ENCODE measurements around the gene LRMDA.

LRMDA gene

GRCh38 chr10:75652146-75652740, 220.8 kb downstream of the LRMDA start:
- no peak overlapping the region for H3K4me3 ChIP-seq (ENCODE audit: low read depth, low read length)
- DNase-seq (ENCODE audit: low read depth, low spot score), result no peak
- TF ChIP-seq CTCF (IDR thresholded peaks at IDR 0.05; ENCODE audit: low read depth, low read length), result no peak
- in situ Hi-C loops (cut with HindIII; ENCODE audit: low sequenced_read_pairs), result no loop called here

- no peak overlapping the region for H3K4me3 ChIP-seq (ENCODE audit: low read depth, low read length)
- in situ Hi-C loops (cut with HindIII; ENCODE audit: low sequenced_read_pairs), result no loop called here
- no peak for TF ChIP-seq CTCF (IDR thresholded peaks at IDR 0.05; ENCODE audit: low read depth, low read length)
- DNase-seq (ENCODE audit: low read depth, low spot score), result no peak
Observed at GRCh38 chr10:75653761-75654160, 222.3 kb downstream of the LRMDA start.

- in situ Hi-C loops (cut with HindIII; ENCODE audit: low sequenced_read_pairs), result no loop called here
- no peak for TF ChIP-seq CTCF (IDR thresholded peaks at IDR 0.05; ENCODE audit: low read depth, low read length)
- peak; percentile 53 for DNase-seq (ENCODE audit: low read depth, low spot score)
- no peak overlapping the region for H3K4me3 ChIP-seq (ENCODE audit: low read depth, low read length)
Observed at GRCh38 chr10:75654171-75654771, 222.8 kb downstream of the LRMDA start.

- no peak overlapping the region for H3K4me3 ChIP-seq (ENCODE audit: low read depth, low read length)
- TF ChIP-seq CTCF (IDR thresholded peaks at IDR 0.05; ENCODE audit: low read depth, low read length), result no peak
- no peak for DNase-seq (ENCODE audit: low read depth, low spot score)
- in situ Hi-C loops (cut with HindIII; ENCODE audit: low sequenced_read_pairs), result no loop called here
Observed at GRCh38 chr10:75654772-75655171, 223.3 kb downstream of the LRMDA start.

GRCh38 chr10:75655791-75656451, 224.5 kb downstream of the LRMDA start:
- H3K4me3 ChIP-seq (ENCODE audit: low read depth, low read length), result no peak overlapping the region
- in situ Hi-C loops (cut with HindIII; ENCODE audit: low sequenced_read_pairs), result no loop called here
- peak; percentile 72 for DNase-seq (ENCODE audit: low read depth, low spot score)
- TF ChIP-seq CTCF (IDR thresholded peaks at IDR 0.05; ENCODE audit: low read depth, low read length), result no peak

- no peak for TF ChIP-seq CTCF (IDR thresholded peaks at IDR 0.05; ENCODE audit: low read depth, low read length)
- no peak for DNase-seq (ENCODE audit: low read depth, low spot score)
- no peak overlapping the region for H3K4me3 ChIP-seq (ENCODE audit: low read depth, low read length)
- in situ Hi-C loops (cut with HindIII; ENCODE audit: low sequenced_read_pairs), result no loop called here
Observed at GRCh38 chr10:75657351-75657750, 225.9 kb downstream of the LRMDA start.

All from astrocyte of the spinal cord (primary cell).